VCaP (cell line): ENCODE data around the gene ARHGAP42.
A peak's percentile ranks its signal among the peaks of the same experiment; 100 is the strongest.
"Not testable (repeated sequence)": the region's sequence is repeated elsewhere in the genome, so short reads cannot be mapped to it uniquely, and the experiment has no call there.

Source experiments
- H3K27ac ChIP-seq: fragments of 450-650 bp; 2 replicates; pipeline ENCODE4 v1.5.1; 2017
- CTCF ChIP-seq: fragments of 450-650 bp; conservative IDR thresholded peaks from 2 replicates; pipeline ENCODE4 v1.5.1; 2017; ENCODE audit warnings: mild to moderate bottlenecking, moderate library complexity

ARHGAP42 gene

GRCh38 chr11:100889758-100890157, 202.7 kb downstream of the ARHGAP42 start:
- no peak for TF ChIP-seq CTCF
- no peak overlapping the region for H3K27ac ChIP-seq

- TF ChIP-seq CTCF: no peak
- H3K27ac ChIP-seq: no peak overlapping the region
These were observed 203.7 kb downstream of the ARHGAP42 start for GRCh38 chr11:100890789-100891188.

GRCh38 chr11:100892886-100893285, 205.8 kb downstream of the ARHGAP42 start:
- no peak for TF ChIP-seq CTCF
- H3K27ac ChIP-seq: no peak overlapping the region

- no peak for TF ChIP-seq CTCF
- H3K27ac ChIP-seq: no peak overlapping the region
These were observed 208.4 kb downstream of the ARHGAP42 start for GRCh38 chr11:100895449-100895848.

- H3K27ac ChIP-seq: not testable (repeated sequence)
These were observed 208.9 kb downstream of the ARHGAP42 start for GRCh38 chr11:100895976-100896375.

GRCh38 chr11:100901471-100901870, 214.4 kb downstream of the ARHGAP42 start:
- peak overlapping the region; percentile 82; the same call in 1 of the 2 replicates for H3K27ac ChIP-seq

GRCh38 chr11:100902454-100903141, 215.5 kb downstream of the ARHGAP42 start:
- no peak for TF ChIP-seq CTCF
- H3K27ac ChIP-seq: peak overlapping the region; percentile 82

GRCh38 chr11:100903284-100903683, 216.2 kb downstream of the ARHGAP42 start:
- TF ChIP-seq CTCF: no peak
- peak overlapping the region; percentile 82 for H3K27ac ChIP-seq

- no peak overlapping the region for H3K27ac ChIP-seq
- TF ChIP-seq CTCF: no peak
These were observed 218.6 kb downstream of the ARHGAP42 start for GRCh38 chr11:100905684-100906083.
